GM12878 (cell line): ENCODE measurements around the gene VMP1. TPM values are rescaled to one million over a fixed set of nuclear protein-coding genes. Genes with fewer than 3 reads are reported as not detected.
A peak's percentile ranks its signal among the peaks of the same experiment; 100 is the strongest.
"Not testable (repeated sequence)": the region's sequence is repeated elsewhere in the genome, so short reads cannot be mapped to it uniquely, and the experiment has no call there.

Source experiments
- ATAC-seq: fragments of 200-7000 bp; cut with Tn5 transposase; 3 replicates; pipeline ENCODE4 v1.9.1; 2020; ENCODE audit warnings: mild to moderate bottlenecking, moderate library complexity
- BruUV-seq: library from RNA; stranded (reverse); fragments of 400-500 nt; replicated peaks from 2 replicates; lab custom pipeline; 2021; lab: Mats Ljungman, UMichigan
- CTCF ChIA-PET: fragments of 300-600 bp; sonication (Branson Sonifier 250); formaldehyde crosslinking; extraction: SDS; loops from one replicate; lab custom pipeline; 2021; ENCODE audit warnings: inconsistent platforms; lab: Yijun Ruan, JAX
- POLR2A ChIA-PET: fragments of 350-600 bp; formaldehyde crosslinking; extraction: SDS; loops from one replicate; lab custom pipeline; 2021; ENCODE audit warnings: inconsistent platforms; lab: Charles Lee
- RAD21 ChIA-PET: fragments of 300-600 bp; sonication (Branson Sonifier 250); formaldehyde crosslinking; loops from one replicate; lab custom pipeline; 2023; ENCODE audit warnings: antibody characterized with exemption; ENCODE audit not compliant: unreplicated experiment; lab: Charles Lee
- SMC1A ChIA-PET: fragments of 300-600 bp; sonication (Branson Sonifier 250); formaldehyde crosslinking; loops from one replicate; lab custom pipeline; 2023; ENCODE audit not compliant: unreplicated experiment, uncharacterized antibody; lab: Charles Lee
- DNase-seq: peaks from one replicate; pipeline ENCODE4 v3.0.0-alpha.2; 2011; ENCODE audit warnings: low read depth, low spot score
- FAIRE-seq: peaks from 3 replicates; lab custom pipeline; 2011; peaks lifted over from hg19 to GRCh38; lab: Jason Lieb, UNC
- H2AFZ ChIP-seq: 2 replicates; pipeline ENCODE4 v1.6.0; 2011; ENCODE audit warnings: low read depth, low read length, control low read depth; ENCODE audit not compliant: control insufficient read depth
- H3K27ac ChIP-seq: 2 replicates; pipeline ENCODE4 v1.5.1; 2011; ENCODE audit warnings: control low read depth; ENCODE audit not compliant: control insufficient read depth, insufficient read depth
- H3K27me3 ChIP-seq, 2 experiments: replicated peaks in 1 of 2; 2 replicates each; pipeline versions ENCODE4 v1.6.0 to v1.6.1; 2011; ENCODE audit warnings: low read length in 1 of 2; ENCODE audit not compliant: control insufficient read depth in 2 of 2, insufficient read depth in 2 of 2
- H3K36me3 ChIP-seq, 2 experiments: 2 replicates each; pipeline ENCODE4 v1.5.1; 2011; ENCODE audit warnings: low read length in 1 of 2; ENCODE audit not compliant: control insufficient read depth in 2 of 2, insufficient read depth in 2 of 2
- H3K4me1 ChIP-seq: 2 replicates; pipeline ENCODE4 v1.6.1; 2011; ENCODE audit warnings: mild to moderate bottlenecking, low read length, moderate library complexity, mixed read lengths; ENCODE audit not compliant: control insufficient read depth, insufficient read depth
- H3K4me2 ChIP-seq: 2 replicates; pipeline ENCODE4 v1.6.0; 2011; ENCODE audit warnings: control low read depth; ENCODE audit not compliant: control insufficient read depth, insufficient read depth
- H3K4me3 ChIP-seq: fragments of 200-600 bp; sonication (generic); 2 replicates; pipeline ENCODE4 v1.5.1; 2016
- H3K79me2 ChIP-seq: 2 replicates; pipeline ENCODE4 v1.6.0; 2011; ENCODE audit warnings: low read length; ENCODE audit not compliant: control insufficient read depth, insufficient read depth
- H3K9ac ChIP-seq: 2 replicates; pipeline ENCODE4 v1.8.0; 2011; ENCODE audit warnings: low read length, control low read depth, mixed read lengths; ENCODE audit not compliant: control insufficient read depth, insufficient read depth
- H3K9me3 ChIP-seq: replicated peaks from 3 replicates; pipeline ENCODE4 v1.5.1; 2011; ENCODE audit warnings: mild to moderate bottlenecking, low read length; ENCODE audit not compliant: control insufficient read depth, insufficient read depth
- H4K20me1 ChIP-seq: 2 replicates; pipeline ENCODE4 v1.6.0; 2011; ENCODE audit not compliant: control insufficient read depth, insufficient read depth
- NFXL1 ChIP-seq: fragments of 450-650 bp; IDR thresholded peaks from 2 replicates; pipeline ENCODE4 v1.6.1; 2017; ENCODE audit warnings: antibody characterized with exemption, mild to moderate bottlenecking, borderline replicate concordance
- WGBS: methylation state at CpG from one replicate; pipeline ENCODE4 v1.1.6; 2016; ENCODE audit warnings: low lambda C conversion rate; ENCODE audit not compliant: insufficient replicate concordance, insufficient coverage; ENCODE audit errors: missing lambda C conversion rate; 5-methylcytosine and 5-hydroxymethylcytosine counted together
- in situ Hi-C: fragments of 300-500 bp; cut with MboI; formaldehyde crosslinking; loops from 9 replicates; pipeline ENCODE4 v1.14.3; 2018; ENCODE audit warnings: mixed read lengths
- intact Hi-C: fragments of 100-400 bp; cut with micrococcal nuclease; formaldehyde crosslinking; loops from one replicate; pipeline ENCODE4 v1.14.2; 2022; ENCODE audit not compliant: unreplicated experiment
- polyA plus RNA-seq, 11 experiments: library from polyadenylated mRNA; depleted of rRNA in 4 of 11; unstranded in 6 of 11; stranded (reverse) in 5 of 11; fragments of >200 nt; fragmentation: Nextera tagmentation in 4 of 11; fragmentation: Illumina TruSeq in 1 of 11; extraction: Ambion mirVana in 4 of 11; extraction: Trizol in 1 of 11; gene quantifications; 1 replicate in 1 of 11; 2 replicates in 10 of 11; pipeline versions ENCODE4 v1.2.1 to v1.2.3, GENCODE V29; 2011 to 2016; ENCODE audit warnings: inconsistent platforms in 2 of 11, missing spikeins in 2 of 11, low read depth in 1 of 11
- total RNA-seq, 4 experiments: library from RNA; depleted of rRNA in 3 of 4; stranded (reverse); fragments of >200 nt in 3 of 4; fragmentation: Illumina TruSeq in 1 of 4; extraction: Trizol in 1 of 4; gene quantifications; 2 replicates each; pipeline versions ENCODE4 v1.2.1 to v1.2.3, GENCODE V29; 2013 to 2021
- TF ChIP-seq, protein P1 (sequence below): fragments of 450-650 bp; IDR thresholded peaks from 2 replicates; pipeline ENCODE4 v1.6.1; 2017; ENCODE audit warnings: borderline replicate concordance

Gene VMP1
- total and polyA plus RNA-seq, 10 of the 15 experiments (the other 5 are each of a cell fraction or from before 2014, with no cell fraction given): 88.4 to 199 (median 132) TPM

DNA sequence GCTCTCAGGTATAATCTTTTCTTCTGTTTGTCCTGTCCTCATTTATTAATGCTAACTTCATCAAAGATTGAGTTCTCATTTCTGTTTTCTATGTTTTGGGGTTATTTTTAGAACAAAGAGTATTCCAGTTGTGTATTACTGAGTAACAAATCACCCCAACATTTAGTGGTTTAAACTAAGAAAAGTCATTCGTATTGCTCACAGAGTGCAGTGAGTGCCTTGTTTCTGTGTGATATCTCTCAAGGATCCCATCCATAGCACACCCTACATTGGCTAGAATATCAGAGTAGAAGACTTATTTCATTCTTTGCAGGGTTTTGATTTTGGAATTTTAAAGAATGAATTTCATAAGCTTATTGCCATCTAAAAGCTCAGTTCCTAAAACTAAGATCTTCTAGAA lies 72.1 kb downstream of the VMP1 start:
- H2AFZ ChIP-seq: no peak overlapping the region
- in situ Hi-C loops (no loop called here), intact Hi-C loops (no loop called here)
- peaks cover 8% of the 10 kb centered on the region for H3K4me1 ChIP-seq
- H3K27ac ChIP-seq: no peak overlapping the region
- no peak for FAIRE-seq
- peak; percentile 30; the same call in 1 of the 2 replicates for TF ChIP-seq NFXL1
- TF ChIP-seq, protein P1, sequence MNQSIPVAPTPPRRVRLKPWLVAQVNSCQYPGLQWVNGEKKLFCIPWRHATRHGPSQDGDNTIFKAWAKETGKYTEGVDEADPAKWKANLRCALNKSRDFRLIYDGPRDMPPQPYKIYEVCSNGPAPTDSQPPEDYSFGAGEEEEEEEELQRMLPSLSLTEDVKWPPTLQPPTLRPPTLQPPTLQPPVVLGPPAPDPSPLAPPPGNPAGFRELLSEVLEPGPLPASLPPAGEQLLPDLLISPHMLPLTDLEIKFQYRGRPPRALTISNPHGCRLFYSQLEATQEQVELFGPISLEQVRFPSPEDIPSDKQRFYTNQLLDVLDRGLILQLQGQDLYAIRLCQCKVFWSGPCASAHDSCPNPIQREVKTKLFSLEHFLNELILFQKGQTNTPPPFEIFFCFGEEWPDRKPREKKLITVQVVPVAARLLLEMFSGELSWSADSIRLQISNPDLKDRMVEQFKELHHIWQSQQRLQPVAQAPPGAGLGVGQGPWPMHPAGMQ: no peak
- H3K27me3 ChIP-seq: no peaks in the 10 kb centered on the region
- H3K4me2 ChIP-seq: no peak overlapping the region
- H3K36me3 ChIP-seq: peaks cover 0 to 1% of the 10 kb centered on the region in 2 experiments; a peak in 3 of 4 replicates
- no peak for ATAC-seq
- ChIA-PET CTCF (interaction anchor here (0.9 to 5.2 kb wide), 4 partner anchors 17 to 80 kb away, joined by 3 to 30 read pairs (median 4); no protein-coding TSS in a partner anchor), SMC1A (interaction anchor here (0.9 to 6.2 kb wide), 8 partner anchors 10 to 79 kb away, joined by 3 to 53 read pairs (median 4); partner anchors contain the start of genes PTRH2 and VMP1), POLR2A (interaction anchor here (1.1 to 1.4 kb wide), 5 partner anchors 10 to 26 kb away, joined by 3 to 4 read pairs (median 4); no protein-coding TSS in a partner anchor), RAD21 (interaction anchor here (1.0 to 1.4 kb wide), 6 partner anchors 9 to 78 kb away, joined by 3 to 5 read pairs (median 3); no protein-coding TSS in a partner anchor)
- 0 out of 2 replicates have a peak, but pooled peaks cover 2% of the 10 kb centered on the region for H3K79me2 ChIP-seq
- 100% methylated on average over 1 of the region's 1 CpG for WGBS
- no peak overlapping the region for H3K4me3 ChIP-seq
- H4K20me1 ChIP-seq: no peaks in the 10 kb centered on the region
- H3K9me3 ChIP-seq: no peaks in the 10 kb centered on the region; the same call in 2 of the 3 replicates
- BruUV-seq: no TSS peak
- no peak overlapping the region for H3K9ac ChIP-seq
- DNase-seq: no peak

GRCh38 chr17:59780548-59780947 lies 73.1 kb downstream of the VMP1 start:
- H3K4me3 ChIP-seq, H3K9me3 ChIP-seq, H4K20me1 ChIP-seq, BruUV-seq, FAIRE-seq, H3K27ac ChIP-seq, H3K79me2 ChIP-seq, DNase-seq, H3K36me3 ChIP-seq, intact Hi-C loops, in situ Hi-C loops, RAD21 ChIA-PET, H2AFZ ChIP-seq, H3K4me2 ChIP-seq, H3K9ac ChIP-seq, ATAC-seq, H3K27me3 ChIP-seq: not testable (repeated sequence)
- ChIA-PET SMC1A (interaction anchor here (1.1 to 8.5 kb wide), 5 partner anchors 18 to 73 kb away, joined by 3 to 143 read pairs (median 20); partner anchors contain the start of genes PTRH2 and VMP1), POLR2A (interaction anchor here (1.4 kb wide), 1 partner anchor 11 kb away, joined by 4 read pairs; no protein-coding TSS in a partner anchor), CTCF (interaction anchor here (0.9 to 5.2 kb wide), 2 partner anchors 18 to 27 kb away, joined by 3 to 30 read pairs; no protein-coding TSS in a partner anchor)
- H3K4me1 ChIP-seq: peaks cover 13% of the 10 kb centered on the region
- WGBS: 94% methylated on average over 6 of the region's 6 CpGs
